Stimulated activated CD8-positive, alpha-beta memory T cell treated with anti-CD3 and anti-CD28 coated beads, Interleukin-12 subunit alpha, Interleukin-12 subunit beta, amount 100 ng/mL, for 1 hour (primary cell): Measurements from ENCODE around the gene POMZP3.
"Not testable (repeated sequence)": the region's sequence is repeated elsewhere in the genome, so short reads cannot be mapped to it uniquely, and the experiment has no call there.

Source experiments
- DNase-seq: peaks from one replicate; pipeline ENCODE4 v3.0.0-alpha.2; 2020; ENCODE audit warnings: low read depth

POMZP3 gene

DNA sequence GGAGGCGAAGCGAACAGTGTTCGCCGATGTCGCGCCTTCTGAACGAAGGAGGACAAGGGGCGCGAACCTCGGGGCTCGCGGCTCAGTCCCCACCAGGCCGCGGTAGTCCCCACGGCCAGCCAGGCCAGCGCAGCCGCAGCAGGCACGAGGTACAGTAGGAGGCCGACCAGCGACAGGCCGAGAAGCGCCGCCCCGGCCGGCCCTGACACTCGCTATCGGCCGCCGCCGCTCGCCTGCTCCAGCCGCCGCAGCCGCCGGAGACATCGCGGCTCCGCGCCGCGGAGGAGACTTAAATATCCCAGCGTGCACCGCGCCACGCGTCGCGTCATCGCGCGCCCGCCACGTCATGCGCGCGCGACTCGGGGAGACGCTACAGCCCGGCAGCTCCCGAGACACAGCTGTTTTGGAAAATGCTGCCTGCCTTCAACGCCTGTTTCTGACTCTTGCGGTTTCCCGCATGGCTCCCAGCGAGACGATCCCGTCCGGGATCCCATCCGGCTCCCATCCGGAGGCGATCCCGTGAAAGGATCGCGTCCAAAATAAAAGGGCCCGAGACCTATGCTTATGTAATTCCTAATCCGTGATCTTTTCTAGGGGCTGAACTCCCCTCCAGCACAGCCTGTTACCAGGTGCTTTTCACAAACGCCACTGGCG is at the start of gene POMZP3:
Gene POMZP3 (minus strand): TSS at position 291 of the 654 bp plus-strand sequence. CDS start 1,215 bp downstream, outside the sequence.
- not testable (repeated sequence) for DNase-seq

DNA sequence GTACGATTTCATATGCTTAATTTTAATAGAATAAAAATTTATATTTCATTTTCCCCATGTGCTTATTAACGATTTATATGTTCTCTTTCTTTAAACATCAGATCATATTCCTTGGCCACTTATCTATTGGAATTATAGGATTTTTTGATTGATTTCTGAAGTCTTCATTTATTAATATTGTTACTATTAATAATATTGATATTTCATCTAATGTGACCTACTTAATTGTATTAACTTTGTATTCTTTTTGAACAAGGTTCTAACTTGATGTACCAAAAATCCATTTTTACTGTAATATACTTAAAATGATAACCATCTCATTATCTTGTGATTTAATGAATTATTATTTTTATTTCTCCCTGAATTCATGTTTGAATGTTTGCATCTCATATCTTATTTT is 48.7 kb upstream of the POMZP3 start:
- DNase-seq: not testable (repeated sequence)

DNA sequence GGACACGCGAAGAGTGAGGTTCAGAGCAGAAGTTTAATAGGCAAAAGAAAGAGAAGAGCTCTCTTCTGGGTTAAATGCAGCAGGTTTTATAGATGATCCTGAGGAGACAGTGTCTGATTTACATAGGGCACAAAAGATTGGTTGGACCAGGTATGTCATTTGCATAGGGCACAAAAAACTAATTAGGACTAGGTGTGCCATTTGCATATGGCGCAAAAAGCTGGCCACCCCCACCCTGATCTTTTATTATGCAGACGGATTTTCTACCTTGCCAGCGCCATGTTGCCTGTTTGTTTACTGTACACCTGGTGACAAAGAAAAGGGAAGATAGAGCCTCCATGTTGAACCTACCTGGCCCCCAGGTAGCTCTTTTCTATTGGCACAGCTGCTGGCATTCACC is 46.3 kb upstream of the POMZP3 start:
- not testable (repeated sequence) for DNase-seq

DNA sequence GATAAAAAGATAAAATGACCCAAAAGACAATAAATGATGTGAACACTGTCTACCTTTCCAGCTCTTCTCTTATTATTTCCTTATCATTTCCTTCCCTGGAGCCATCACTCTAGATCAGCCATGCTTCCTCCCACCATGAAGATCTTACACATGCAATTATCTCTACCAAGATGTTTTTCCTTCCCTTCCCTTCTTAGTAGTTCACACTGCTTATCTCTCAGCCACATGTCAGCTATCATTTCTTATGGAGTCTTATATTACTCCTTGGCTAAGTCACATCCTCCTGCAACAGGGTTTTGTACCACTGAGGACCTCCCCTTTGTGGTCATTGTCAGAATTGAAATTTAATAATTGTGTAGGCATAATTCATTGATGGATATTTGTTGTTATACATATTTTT is 32.1 kb upstream of the POMZP3 start:
- DNase-seq: not testable (repeated sequence)

DNA sequence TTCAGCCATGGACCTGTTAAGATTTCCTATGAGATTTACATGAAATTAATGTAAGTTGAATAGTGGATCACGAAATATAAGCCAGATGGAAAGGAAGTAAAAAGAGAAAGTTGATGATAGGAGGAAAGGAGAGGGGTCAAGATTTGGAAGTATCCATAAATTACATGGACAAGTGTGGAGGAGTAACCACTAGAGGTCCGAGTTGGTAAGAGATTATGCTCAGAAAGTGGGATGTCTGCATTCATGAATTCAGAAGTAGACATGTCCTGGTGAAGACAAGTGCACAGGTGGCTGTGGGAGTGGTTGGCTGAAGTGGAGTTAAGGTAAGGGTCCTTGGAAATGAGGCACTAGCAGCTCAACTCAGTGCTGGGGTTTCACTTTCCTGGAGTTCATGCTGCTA is 29.3 kb upstream of the POMZP3 start:
- not testable (repeated sequence) for DNase-seq

DNA sequence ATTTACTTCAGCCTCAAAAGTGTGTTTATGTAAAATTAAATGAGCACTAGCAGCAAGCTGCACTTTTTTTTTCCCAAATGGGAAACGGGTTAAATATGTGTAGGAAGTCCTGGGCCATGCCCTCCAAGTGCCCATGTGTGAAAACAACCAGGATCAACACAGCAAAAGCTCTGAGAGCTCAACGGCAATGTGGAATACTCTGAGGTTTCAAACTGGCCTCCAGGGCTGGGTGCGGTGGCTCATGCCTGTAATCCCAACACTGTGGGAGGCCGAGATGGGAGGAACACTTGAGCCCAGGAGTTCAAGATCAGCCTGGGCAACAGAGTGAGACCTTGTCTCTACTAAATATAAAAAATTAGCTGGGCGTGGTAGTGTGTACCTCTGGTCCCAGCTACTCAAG is 15.5 kb upstream of the POMZP3 start:
- DNase-seq: not testable (repeated sequence)

DNA sequence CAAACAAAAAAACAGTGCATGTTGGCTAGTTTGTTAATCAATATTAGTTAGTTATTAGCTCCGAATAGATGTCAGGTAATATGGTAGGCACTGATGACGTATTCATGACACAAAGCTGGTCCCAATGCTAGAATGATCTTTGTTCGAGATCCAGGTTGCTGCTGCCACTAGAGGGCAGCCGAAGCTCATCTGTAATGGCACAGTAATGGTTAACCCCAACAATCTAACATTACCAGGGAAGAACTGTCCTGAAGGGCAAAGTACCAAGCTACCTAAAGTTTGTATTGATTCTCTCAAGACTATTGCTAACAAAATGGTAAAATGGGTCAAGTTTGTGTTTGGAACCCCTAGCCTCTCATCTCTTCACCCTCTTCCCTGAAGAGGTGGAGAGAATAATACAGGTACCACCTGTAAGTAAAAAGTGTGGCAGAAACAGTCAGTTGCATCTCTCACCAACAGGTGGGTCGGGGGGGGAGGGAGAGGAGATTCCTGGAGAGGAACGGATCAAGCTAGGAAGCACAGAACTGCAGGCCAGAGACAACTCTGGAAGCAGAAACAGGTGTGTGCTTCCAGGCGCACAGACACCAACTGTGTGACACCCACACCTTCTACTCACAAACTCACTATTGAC is 10.1 kb upstream of the POMZP3 start:
- not testable (repeated sequence) for DNase-seq

DNA sequence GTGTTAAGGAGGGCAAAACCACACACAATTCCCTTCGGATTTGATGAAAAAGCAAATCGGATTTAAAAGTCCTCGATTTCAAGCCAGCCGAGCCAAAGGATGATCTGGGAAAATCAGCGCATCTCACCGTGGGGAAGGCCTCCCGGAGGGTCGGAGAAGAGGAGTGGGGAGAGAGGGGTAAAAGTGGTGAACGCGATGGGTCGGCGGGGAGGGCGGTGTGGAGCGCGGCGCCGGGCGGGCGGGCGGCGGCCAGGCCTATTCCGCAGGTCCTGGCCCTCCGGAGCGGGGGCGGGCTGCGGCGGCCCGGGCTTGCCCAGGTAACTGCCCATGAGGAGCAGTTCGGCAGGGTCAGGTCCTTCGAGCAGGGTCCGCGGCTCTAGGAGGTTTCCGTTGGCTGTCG is 498 bp downstream of the POMZP3 start:
- DNase-seq: not testable (repeated sequence)

DNA sequence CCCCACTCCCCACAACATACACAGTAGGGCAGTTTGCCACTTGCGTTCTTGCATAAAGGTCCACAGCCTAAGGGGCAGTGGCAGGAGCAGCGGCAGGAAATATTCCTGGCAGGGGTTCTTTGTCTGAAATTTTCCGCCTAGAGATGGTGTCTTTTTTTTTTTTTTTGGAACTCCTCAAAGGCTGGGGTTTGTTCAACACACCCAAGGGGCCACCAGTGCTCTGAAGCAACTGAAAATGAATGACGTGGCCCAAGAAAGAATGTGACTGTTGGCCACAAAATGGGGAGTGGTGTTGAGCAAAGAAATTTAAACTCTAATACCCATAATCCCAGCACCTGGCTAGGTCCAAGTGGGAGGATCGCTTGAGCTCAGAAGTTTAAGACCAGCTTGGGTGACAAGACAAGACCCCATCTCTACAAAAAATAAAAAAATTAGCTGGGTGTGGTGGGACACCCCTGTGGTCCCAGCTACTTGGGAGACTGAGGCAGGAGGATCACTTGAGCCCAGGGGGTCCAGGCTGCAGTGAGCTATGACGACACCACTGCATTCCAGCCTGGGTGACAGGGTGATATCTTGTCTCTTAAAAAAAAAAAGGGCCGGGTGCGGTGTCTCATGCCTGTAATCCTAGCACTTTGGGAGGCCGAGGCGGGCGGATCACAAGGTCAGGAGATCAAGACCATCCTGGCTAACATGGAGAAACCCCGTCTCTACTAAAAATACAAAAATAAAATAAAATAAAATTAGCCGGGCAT is 7.5 kb downstream of the POMZP3 start:
- DNase-seq: not testable (repeated sequence)

DNA sequence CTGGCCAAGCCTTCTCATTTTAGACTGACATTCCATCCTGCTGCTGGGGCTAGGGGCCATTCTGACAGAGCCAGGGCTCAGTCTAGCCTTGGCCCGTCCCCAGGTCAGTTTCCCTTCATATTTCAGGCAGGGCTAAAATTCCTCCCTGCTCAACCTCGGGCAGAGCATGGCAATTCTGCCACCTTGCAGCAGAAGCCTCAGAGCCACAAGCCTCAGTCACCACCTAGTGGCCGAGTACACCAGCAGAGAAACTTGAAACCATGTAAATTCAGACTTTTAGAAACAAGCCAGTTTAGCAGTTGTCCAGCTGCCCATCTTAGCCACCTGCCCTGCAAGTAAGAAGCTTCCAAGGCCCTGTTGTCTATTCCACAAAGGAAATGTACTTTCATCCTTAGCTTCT is 13.3 kb downstream of the POMZP3 start:
- not testable (repeated sequence) for DNase-seq

GRCh38 chr7:76612232-76612631 is 14.8 kb downstream of the POMZP3 start:
- not testable (repeated sequence) for DNase-seq

GRCh38 chr7:76609864-76610263 is 17.2 kb downstream of the POMZP3 start:
- not testable (repeated sequence) for DNase-seq

- not testable (repeated sequence) for DNase-seq
Observed at GRCh38 chr7:76608469-76608868, 18.6 kb downstream of the POMZP3 start.

- DNase-seq: not testable (repeated sequence)
Observed at GRCh38 chr7:76606027-76606426, 21.1 kb downstream of the POMZP3 start.

- not testable (repeated sequence) for DNase-seq
Observed at GRCh38 chr7:76600650-76601049, 26.4 kb downstream of the POMZP3 start.

GRCh38 chr7:76600116-76600482 is 27.0 kb downstream of the POMZP3 start:
- DNase-seq: not testable (repeated sequence)

GRCh38 chr7:76598590-76599264 is 28.4 kb downstream of the POMZP3 start:
- DNase-seq: not testable (repeated sequence)

DNA sequence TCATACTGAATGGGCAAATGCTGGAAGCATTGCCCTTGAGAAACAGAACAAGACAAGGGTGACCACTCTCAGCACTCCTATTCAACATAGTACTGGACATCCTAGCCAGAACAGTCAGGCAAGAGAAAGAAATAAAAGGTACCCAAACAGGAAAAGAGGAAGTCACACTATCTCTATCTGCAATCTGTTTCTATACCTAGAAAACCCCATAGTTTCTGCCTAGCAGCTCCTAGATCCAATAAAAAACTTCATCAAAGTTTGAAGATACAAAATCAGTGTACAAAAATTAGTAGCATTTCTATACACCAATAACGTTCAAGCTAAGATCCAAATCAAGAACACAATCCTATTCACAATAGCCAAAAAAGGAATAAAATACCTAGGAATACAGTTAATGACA is 29.8 kb downstream of the POMZP3 start:
- not testable (repeated sequence) for DNase-seq

GRCh38 chr7:76592694-76593093 is 34.4 kb downstream of the POMZP3 start:
- not testable (repeated sequence) for DNase-seq

GRCh38 chr7:76591602-76592304 is 35.3 kb downstream of the POMZP3 start:
- DNase-seq: not testable (repeated sequence)

DNA sequence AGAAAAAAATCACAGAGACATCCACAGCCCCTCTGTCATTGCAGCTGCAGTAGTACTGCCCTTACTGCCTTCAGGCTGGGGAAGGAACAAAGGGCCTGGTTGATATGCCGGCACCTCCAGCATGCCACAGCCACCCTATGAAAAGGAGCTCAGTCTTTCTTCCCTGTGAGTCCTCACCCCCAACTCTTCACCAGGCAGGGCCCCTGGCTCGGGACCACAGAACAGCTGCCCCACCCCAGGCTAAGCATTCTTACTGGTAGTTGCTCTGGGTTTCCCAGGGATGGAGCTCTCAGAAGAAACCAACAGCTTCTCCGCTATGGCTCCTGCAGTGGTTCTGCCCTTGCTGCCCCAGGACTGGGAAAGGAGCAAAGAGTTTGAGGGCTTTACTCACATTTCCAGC is 36.0 kb downstream of the POMZP3 start:
- DNase-seq: not testable (repeated sequence)

DNA sequence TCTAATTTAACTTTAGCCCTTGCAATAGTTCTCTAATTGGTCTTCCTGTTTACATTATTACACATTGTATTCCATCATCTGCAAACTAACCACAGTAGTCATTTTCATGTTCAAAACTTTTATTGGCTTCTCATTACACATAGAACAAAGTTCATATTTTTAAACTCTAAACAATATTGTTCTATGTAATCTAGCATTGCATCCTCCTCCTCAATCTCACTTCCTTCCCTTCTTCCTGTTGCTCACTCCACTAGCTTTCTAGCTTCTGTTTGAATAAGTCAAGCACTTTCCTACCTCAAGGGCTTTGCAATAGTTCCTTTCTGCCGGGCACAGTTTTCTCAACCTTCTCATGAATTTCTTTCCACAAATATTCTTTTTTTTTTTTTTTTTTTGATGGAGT is 38.5 kb downstream of the POMZP3 start:
- not testable (repeated sequence) for DNase-seq
